NT2/D1 (cell line): ENCODE measurements around the gene AOX1.

Source experiments
- DNase-seq: peaks from one replicate; pipeline ENCODE4 v3.0.0-alpha.2; 2011; ENCODE audit warnings: low read depth, low spot score
- H3K27me3 ChIP-seq: 2 replicates; pipeline ENCODE4 v1.6.0; 2011; ENCODE audit warnings: mild to moderate bottlenecking; ENCODE audit not compliant: insufficient read length, insufficient read depth
- H3K36me3 ChIP-seq: 2 replicates; pipeline ENCODE4 v1.6.1; 2011; ENCODE audit warnings: mild to moderate bottlenecking, low read length, mixed read lengths; ENCODE audit not compliant: insufficient read depth, insufficient read length
- H3K4me1 ChIP-seq: 2 replicates; pipeline ENCODE4 v1.5.1; 2011; ENCODE audit not compliant: insufficient read depth, insufficient read length
- H3K4me3 ChIP-seq: 2 replicates; pipeline ENCODE4 v1.5.1; 2011; ENCODE audit warnings: low read depth; ENCODE audit not compliant: insufficient read length
- H3K9ac ChIP-seq: 2 replicates; pipeline ENCODE4 v1.6.0; 2011; ENCODE audit warnings: low read depth; ENCODE audit not compliant: insufficient read length
- H3K9me3 ChIP-seq: 2 replicates; pipeline ENCODE4 v1.5.1; 2011; ENCODE audit warnings: mild to moderate bottlenecking, low read length; ENCODE audit not compliant: insufficient read depth
- SUZ12 ChIP-seq: IDR thresholded peaks from 2 replicates; pipeline ENCODE4 v1.6.1; 2011; ENCODE audit not compliant: insufficient read length, insufficient read depth; ENCODE audit errors: extremely low read depth
- YY1 ChIP-seq: IDR thresholded peaks from 2 replicates; pipeline ENCODE4 v1.6.1; 2011; ENCODE audit not compliant: insufficient read length, insufficient read depth
- ZNF274 ChIP-seq: IDR thresholded peaks from 2 replicates; pipeline ENCODE4 v1.6.1; 2011; ENCODE audit warnings: mild to moderate bottlenecking, low read depth, low read length

Gene AOX1

DNA sequence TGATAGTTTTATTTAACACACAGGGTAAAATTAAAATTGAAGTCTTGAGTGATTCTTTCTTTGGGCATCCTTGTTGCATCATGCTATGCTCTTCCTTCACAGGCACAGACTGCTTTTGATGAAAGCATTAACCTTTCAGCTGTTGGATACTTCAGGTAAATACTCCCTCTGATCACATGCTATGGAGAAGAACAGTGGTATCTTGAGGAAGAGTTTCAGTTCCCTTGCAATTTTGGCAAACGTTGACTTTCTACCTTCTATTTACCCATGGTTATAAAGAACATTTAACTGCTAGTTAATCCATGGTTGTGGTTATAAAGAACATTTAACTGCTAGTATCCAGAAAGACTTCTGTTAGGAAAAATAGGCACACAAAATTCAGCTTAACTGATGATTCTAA is 75.7 kb downstream of the AOX1 start:
- Histone ChIP-seq H3K9ac (no peak overlapping the region), H3K4me3 (no peak overlapping the region), H3K4me1 (no peaks in the 10 kb centered on the region), H3K36me3 (no peaks in the 10 kb centered on the region), H3K27me3 (no peaks in the 10 kb centered on the region), H3K9me3 (no peaks in the 10 kb centered on the region)
- DNase-seq = no peak
- no peak for TF ChIP-seq YY1
- no peak for TF ChIP-seq SUZ12
- TF ChIP-seq ZNF274 = no peak

GRCh38 chr2:200662727-200663126 is 76.9 kb downstream of the AOX1 start:
- peak; percentile 44 for DNase-seq
- TF ChIP-seq ZNF274 (no peak), SUZ12 (no peak), YY1 (no peak)
- H3K9ac ChIP-seq = no peak overlapping the region
- no peaks in the 10 kb centered on the region for H3K27me3 ChIP-seq
- H3K4me1 ChIP-seq = no peaks in the 10 kb centered on the region
- H3K4me3 ChIP-seq = no peak overlapping the region
- H3K36me3 ChIP-seq = no peaks in the 10 kb centered on the region
- H3K9me3 ChIP-seq = no peaks in the 10 kb centered on the region

- TF ChIP-seq SUZ12 (no peak), ZNF274 (no peak), YY1 (no peak)
- no peaks in the 10 kb centered on the region for H3K4me1 ChIP-seq
- H3K9ac ChIP-seq = no peak overlapping the region
- no peak for DNase-seq
- no peaks in the 10 kb centered on the region for H3K9me3 ChIP-seq
- H3K4me3 ChIP-seq = no peak overlapping the region
- H3K36me3 ChIP-seq = no peaks in the 10 kb centered on the region
- H3K27me3 ChIP-seq = no peaks in the 10 kb centered on the region
Measured at GRCh38 chr2:200664770-200665494, 79.1 kb downstream of the AOX1 start.

- Histone ChIP-seq H3K36me3 (no peaks in the 10 kb centered on the region), H3K27me3 (no peaks in the 10 kb centered on the region), H3K4me1 (no peaks in the 10 kb centered on the region), H3K9ac (no peak overlapping the region), H3K9me3 (no peaks in the 10 kb centered on the region), H3K4me3 (no peak overlapping the region)
- DNase-seq = no peak
- TF ChIP-seq YY1 (no peak), SUZ12 (no peak), ZNF274 (no peak)
Measured at GRCh38 chr2:200665626-200666453, 80.0 kb downstream of the AOX1 start.

DNA sequence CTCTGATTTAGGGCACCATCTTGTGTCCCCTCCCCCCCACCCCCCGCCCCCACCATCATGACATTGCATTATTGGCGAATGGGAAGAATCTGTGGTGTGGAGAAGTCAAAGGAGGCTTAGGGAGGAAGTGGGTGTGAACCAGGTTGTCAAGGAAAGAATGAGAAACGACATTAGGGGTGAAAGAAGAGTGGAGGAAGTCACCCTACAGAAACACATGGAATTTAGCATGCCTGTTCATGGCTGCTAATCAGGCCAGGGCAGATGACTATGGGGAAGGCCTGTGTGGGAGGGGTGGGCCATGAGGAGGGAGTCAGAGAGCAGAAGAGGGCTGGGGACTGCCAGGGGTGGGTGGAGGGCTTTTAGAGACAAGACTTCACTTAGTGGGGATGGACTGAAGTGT is 81.6 kb downstream of the AOX1 start:
- H3K36me3 ChIP-seq = no peaks in the 10 kb centered on the region
- H3K9ac ChIP-seq = no peak overlapping the region
- no peak for DNase-seq
- no peak for TF ChIP-seq ZNF274
- no peak for TF ChIP-seq SUZ12
- TF ChIP-seq YY1 = no peak
- no peaks in the 10 kb centered on the region for H3K9me3 ChIP-seq
- no peaks in the 10 kb centered on the region for H3K4me1 ChIP-seq
- H3K4me3 ChIP-seq = no peak overlapping the region
- H3K27me3 ChIP-seq = no peaks in the 10 kb centered on the region

DNA sequence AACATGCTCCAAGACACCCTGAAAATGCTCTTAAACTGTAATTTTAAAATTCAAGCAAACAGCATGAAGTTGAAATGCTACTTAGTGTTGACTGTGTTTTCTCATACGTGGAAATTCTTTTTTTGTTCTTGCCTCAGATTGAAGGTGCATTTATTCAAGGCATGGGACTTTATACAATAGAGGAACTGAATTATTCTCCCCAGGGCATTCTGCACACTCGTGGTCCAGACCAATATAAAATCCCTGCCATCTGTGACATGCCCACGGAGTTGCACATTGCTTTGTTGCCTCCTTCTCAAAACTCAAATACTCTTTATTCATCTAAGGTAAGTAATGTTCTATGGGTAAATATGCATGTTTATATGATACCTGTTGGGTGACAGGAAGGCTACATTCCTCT is 82.7 kb downstream of the AOX1 start:
- Histone ChIP-seq H3K36me3 (no peaks in the 10 kb centered on the region), H3K27me3 (no peaks in the 10 kb centered on the region), H3K9ac (no peak overlapping the region), H3K4me3 (no peak overlapping the region), H3K4me1 (no peaks in the 10 kb centered on the region), H3K9me3 (no peaks in the 10 kb centered on the region)
- DNase-seq = no peak
- TF ChIP-seq SUZ12 (no peak), ZNF274 (no peak)

- Histone ChIP-seq H3K27me3 (no peaks in the 10 kb centered on the region), H3K4me3 (no peak overlapping the region), H3K4me1 (no peaks in the 10 kb centered on the region), H3K9me3 (no peaks in the 10 kb centered on the region), H3K9ac (no peak overlapping the region), H3K36me3 (no peaks in the 10 kb centered on the region)
- TF ChIP-seq ZNF274 (no peak), SUZ12 (no peak), YY1 (no peak)
- no peak for DNase-seq
Measured at GRCh38 chr2:200669308-200669707, 83.5 kb downstream of the AOX1 start.
